NCI-H2227 treated with DMSO at 0.1 percent for 48 hours (cell line): ENCODE data around the gene PNMA6F.

Source experiments
- DNase-seq: peaks from one replicate; lab custom pipeline; 2025; lab: John Stamatoyannopoulos, UW

PNMA6F gene

GRCh38 chrX:153321381-153322124 is at the start of gene PNMA6F:
PNMA6F (minus strand) TSS chrX:153321767; CDS start chrX:153320674, 1,093 bp downstream.
- no peak for DNase-seq

DNA sequence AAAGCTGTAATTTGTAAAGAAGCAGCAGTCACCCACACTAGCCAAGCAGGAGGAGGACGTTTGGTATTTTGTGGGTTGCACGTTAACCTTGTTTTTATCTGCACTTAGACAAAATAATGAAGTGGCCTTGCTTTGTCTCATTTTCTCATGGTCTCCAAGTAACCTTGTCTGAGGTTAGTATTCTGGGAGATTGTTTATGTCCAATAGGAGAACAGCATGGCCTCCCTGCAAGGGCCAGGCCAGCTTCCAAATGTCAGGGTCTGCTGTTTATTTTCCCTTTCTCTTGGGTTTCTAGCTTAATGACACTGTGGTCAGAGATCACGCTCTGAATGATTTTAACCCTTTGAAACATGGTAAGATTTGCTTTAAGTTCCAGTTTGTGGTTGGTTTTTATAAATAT is 49.7 kb upstream of the PNMA6F start:
- DNase-seq, result no peak

DNA sequence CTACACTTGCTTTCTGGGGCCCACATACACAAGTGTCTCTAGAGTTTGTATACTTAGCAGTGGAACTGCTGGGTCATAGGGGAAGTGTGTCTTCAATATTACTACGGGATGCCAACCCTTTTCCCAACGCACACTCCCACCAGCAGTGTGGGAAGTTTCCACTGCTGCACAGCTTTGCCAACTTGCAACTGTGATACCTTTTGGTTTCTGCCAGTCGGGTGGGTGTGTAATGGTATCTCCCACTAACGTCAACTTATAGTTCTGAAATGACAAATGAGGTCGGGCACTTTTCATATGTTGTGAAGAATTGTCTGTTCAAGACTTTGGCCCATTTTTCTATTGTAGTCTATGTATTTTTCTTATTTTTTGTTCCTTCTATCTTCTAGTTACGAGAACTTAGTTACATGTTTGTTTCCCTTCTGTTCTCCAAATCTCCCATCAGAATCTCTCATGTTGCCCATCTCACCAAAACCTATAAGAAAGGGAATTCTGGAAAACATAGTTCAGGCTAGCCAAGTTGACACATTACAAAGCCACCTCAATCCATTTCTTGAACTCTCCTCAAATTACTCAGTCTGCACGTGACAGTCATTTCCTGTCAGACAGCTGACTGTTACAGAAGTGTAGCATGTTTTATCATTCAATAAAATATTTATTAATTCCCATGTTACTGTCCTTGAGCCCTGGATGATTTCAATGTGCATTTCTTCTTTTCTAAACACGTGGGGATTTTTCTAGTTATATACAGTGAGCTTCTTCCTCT is 48.9 kb upstream of the PNMA6F start:
- DNase-seq, result no peak

DNA sequence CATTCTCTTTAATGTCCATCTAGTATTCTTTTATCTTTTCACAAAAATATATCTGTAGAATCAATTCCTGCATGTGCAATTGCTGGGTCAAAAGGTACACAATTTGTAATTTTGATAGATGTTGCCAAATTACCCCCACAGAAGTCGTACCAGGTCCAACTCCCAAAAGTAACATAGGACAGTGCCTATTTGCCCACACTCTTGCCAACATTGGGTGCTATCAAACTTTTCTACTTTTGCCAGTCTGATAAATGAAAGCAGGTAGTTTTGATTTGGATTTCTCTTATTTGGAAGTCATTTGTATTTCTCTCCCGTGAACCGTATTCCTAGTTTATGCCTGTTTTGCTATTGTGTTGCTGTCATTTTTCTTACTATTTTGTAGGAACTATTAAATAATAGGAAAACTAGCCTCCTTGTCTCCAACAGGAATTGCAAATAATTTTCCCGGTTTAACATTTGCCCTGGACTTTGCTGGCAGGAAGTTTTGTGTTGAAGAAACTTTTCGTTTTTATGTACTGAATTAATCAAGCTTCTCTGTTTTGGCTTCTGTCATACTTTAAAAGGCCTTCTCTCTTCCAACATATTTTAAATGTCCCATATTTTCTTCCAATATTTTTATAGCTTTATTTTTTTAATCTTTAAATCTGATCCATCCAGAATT is 45.4 kb upstream of the PNMA6F start:
- no peak for DNase-seq

DNA sequence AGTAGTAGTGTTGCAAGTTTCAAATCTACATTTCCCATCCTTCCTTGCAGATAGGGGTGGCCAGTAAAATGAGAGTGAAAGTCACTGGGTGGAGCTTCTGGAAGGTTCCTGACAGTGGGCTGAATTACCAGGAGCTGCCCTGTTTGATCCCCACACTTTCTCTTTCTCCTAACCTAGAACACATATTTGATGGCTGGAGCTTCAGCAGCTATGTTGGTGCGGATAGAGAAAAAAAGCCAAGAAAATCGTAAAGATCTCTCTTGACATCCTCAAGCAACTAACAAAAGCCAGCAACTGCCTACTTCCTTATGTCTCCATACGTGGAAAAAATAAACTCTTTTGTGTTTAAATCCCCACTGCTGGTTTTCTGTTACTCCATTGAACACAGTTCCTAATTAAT is 44.6 kb upstream of the PNMA6F start:
- DNase-seq, result no peak

- no peak for DNase-seq
Observed at GRCh38 chrX:153365670-153366069, 44.1 kb upstream of the PNMA6F start.

GRCh38 chrX:153361781-153362397 is 40.3 kb upstream of the PNMA6F start:
- no peak for DNase-seq

DNA sequence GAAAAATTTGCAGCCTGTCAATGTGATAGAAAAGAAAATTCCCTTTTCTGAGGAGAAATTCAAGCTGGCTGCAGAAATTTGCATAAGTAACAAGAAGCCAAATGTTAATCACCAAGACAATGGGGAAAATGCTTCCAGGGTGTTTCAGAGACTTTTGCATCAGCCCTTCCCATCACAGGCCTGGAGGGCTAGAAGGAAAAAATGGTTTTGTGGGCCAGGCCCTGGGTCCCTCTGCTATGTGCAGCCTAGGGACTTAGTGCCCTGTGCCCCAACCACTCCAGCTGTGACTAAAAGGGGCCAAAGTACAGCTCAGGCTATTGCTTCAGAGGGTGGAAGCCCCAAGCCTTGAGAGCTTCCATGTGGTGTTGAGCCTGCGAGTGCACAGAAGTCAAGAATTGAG is 36.3 kb upstream of the PNMA6F start:
- no peak for DNase-seq

DNA sequence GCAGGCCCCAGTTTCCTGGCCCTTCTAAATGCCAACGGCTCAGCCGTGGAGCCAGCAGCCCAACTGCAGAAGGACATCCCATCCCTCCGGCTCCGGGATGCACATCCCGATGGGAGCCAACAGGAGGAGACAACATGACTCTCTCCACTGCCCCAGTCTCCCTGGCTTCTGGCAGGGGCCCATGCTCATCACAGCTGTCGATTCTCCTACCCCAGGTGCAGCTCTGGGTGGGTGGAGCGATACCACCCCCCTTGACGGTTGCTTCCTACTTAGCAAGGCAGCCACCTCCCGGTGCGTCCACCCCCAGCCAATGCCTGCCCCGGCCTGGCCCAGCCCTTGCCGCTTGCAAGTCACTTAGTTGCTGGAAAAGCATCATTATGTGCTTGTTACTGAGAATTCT is 31.8 kb upstream of the PNMA6F start:
- no peak for DNase-seq

DNA sequence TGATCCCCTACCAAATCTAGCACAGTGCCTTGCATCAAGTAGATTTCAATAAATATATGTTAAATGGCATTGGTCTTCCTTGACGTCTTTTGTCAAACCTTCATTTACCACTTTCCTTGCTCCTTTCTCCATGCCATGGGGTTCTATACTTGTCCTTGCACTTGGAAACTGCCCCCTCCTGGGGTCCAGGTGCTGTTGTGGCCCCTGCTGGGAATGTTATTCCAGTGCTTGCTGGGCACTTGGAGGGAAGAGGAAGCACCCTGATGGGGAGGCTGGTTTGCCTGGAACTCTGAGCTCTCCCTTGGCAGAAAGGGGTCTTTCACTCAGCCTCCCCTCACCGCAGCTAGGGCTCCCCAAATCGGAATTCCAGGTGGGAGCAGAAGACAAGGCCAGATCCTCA is 31.3 kb upstream of the PNMA6F start:
- no peak for DNase-seq

DNA sequence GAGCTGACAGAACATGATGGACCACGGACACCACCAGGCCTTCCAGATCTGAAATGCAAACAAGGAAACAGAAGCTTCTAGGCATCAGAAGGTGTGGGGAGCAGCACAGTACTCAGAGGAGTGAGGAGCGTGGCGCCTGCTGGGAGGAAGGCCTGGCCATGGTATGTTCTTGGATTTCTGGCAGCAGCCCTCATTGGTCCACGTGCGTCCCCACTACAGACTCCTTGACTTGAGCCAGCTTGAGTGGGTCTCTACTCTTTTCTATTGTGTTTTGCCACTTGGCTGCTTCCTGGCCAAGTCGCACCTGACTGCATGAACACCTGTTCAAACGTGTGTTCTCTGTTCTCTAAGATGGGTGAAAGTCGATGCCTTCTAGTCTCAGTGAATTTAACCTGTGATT is 30.4 kb upstream of the PNMA6F start:
- no peak for DNase-seq

- DNase-seq, result no peak
Observed at GRCh38 chrX:153349952-153350351, 28.4 kb upstream of the PNMA6F start.

GRCh38 chrX:153348421-153348820 is 26.9 kb upstream of the PNMA6F start:
- DNase-seq, result no peak

- DNase-seq, result no peak
Observed at GRCh38 chrX:153347530-153347929, 26.0 kb upstream of the PNMA6F start.

DNA sequence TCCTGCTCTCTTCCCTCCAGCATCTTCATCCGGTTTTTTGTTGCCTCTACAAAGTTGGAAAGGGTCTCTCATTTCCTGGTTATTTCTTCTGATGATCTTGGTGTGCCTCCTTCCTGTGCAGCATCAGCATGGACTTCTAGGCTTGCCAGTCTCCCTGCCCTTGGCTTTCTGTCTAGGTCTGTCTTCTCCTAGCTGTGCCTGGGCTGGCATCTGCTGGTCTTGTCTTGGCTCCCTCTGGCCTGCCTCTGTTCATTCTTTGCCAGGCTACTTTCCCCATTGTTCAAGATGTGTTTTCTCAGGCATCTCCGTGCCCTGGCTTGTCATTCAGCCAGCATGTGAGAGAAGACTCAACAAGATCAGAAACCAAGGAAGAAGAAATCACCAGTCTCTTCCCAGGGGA is 22.1 kb upstream of the PNMA6F start:
- no peak for DNase-seq

GRCh38 chrX:153342762-153343558 is 21.4 kb upstream of the PNMA6F start:
- DNase-seq, result no peak

- DNase-seq, result no peak
Observed at GRCh38 chrX:153340111-153340510, 18.5 kb upstream of the PNMA6F start.

DNA sequence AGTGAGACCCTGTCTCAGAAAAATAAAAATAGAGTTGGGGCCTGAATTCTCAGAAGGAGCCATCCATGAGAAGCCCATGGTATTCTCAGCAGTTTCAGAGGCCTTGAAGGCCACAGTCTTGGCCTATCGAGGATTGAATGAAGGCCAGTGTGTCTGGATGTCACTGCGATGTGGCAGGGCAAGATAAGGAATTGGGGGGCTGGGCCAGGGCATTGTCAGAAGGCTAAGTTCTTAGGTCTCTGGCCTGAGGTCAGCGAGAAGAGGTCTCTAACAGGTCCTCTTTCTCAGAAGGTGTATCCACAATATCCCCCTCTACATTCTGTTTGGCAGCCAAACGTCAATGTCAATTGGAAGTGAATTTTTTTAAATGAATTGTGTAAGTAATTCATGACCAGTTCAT is 18.1 kb upstream of the PNMA6F start:
- DNase-seq, result no peak

DNA sequence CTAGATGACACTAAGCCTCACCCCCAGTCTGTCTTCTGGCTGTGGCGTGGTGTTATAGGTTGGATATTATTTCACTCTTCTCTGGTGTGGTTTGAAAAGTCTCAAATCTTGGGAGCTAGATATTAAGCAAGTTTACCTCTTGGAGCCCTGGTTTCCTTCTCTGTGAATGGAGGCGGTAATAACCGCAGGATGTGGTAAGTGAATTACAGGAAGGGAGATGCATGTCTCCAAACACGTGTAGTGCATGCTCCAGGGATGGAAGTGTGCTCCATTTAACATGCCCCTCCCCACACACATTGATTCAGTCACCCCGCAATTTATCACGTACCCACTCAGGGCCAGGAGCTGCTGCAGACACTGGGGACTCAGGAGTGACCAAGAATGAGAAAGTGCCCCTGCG is 17.3 kb upstream of the PNMA6F start:
- DNase-seq, result no peak

DNA sequence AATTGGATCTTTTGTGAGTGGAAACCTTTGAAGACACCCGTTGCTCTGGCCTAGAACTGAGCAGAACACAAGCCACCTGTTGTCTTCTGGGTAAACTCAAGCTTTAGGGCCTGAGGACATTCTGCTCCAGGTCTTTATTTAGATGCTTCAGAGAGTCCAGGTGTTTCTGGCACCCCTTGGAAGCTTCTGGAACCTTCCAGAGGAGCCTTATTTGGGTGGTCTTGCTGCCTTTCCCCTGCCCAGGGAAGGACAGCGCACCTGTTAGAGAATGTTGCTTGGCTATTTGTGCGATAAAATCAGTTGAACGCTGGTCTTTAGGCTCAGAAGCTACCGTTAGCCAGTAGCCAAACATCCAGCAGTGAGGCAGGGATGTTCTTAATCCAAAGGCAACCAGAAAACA is 15.4 kb upstream of the PNMA6F start:
- no peak for DNase-seq

DNA sequence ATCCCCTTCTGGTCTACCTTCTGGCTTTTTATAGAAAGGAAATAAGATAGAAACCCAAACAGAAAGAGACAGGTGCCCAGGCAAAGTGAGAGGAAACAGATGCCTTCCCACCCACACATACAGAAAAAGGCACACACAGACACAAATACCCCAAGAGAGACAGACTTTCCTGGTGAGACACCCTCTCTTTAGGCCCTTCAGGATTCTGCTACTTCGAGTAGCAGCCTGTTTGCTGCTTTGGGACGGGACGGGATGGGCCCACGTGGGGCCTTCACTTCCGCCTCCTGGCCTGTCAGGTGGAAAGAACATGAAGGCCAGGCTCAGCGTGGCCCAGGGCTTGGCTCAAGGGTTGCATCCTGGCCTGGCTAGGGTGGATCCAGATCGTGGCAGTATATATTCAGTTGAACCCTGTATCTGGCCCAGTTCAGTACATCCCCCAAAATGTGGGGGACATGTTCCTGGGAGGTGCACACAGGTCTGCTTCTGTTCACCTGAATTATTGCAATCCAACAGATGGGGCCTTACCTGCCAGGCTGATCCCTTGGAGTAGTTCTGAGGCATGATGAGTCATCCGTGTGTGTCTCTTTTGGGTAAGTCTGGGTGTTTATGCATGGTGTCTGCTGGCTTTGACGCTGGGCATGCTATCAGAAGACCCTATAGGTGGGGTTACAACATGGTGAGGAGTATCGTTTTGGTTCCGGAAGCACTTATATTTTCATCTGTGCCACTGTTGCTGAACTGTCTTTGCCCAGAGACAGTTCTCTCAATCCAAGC is 14.7 kb upstream of the PNMA6F start:
- DNase-seq, result no peak
